Fibroblast of lung (primary cell): ENCODE measurements around the gene OSTC. TPM values are rescaled to one million over a fixed set of nuclear protein-coding genes. Genes with fewer than 3 reads are reported as not detected.

ENCODE experiments used
- DNase-seq, 2 donors: peaks; one replicate each; pipeline versions ENCODE4 v3.0.0 to v3.0.0-alpha.2; 2010; ENCODE audit warnings: low read depth in 2 of 2
- H2AFZ ChIP-seq: 2 replicates; pipeline ENCODE4 v1.5.1; 2012; ENCODE audit warnings: low read length, control low read depth, inconsistent platforms
- H3K27ac ChIP-seq: 2 replicates; pipeline ENCODE4 v1.5.1; 2011; ENCODE audit warnings: low read length, control low read depth; ENCODE audit not compliant: insufficient read depth
- H3K27me3 ChIP-seq: 2 replicates; pipeline ENCODE4 v1.5.1; 2011; ENCODE audit warnings: mild to moderate bottlenecking, low read length; ENCODE audit not compliant: control insufficient read depth, insufficient read depth
- H3K36me3 ChIP-seq: 2 replicates; pipeline ENCODE4 v1.5.1; 2011; ENCODE audit warnings: low read length; ENCODE audit not compliant: control insufficient read depth, insufficient read depth
- H3K4me1 ChIP-seq: 2 replicates; pipeline ENCODE4 v1.5.1; 2011; ENCODE audit warnings: low read length; ENCODE audit not compliant: control insufficient read depth, insufficient read depth; ENCODE audit errors: extremely low read depth
- H3K4me2 ChIP-seq: 2 replicates; pipeline ENCODE4 v1.5.1; 2011; ENCODE audit warnings: low read length, control low read depth; ENCODE audit not compliant: insufficient read depth; ENCODE audit errors: extremely low read depth
- H3K4me3 ChIP-seq, 4 experiments: fragments of 200-600 bp in 1 of 4; sonication (generic) in 1 of 4; replicated peaks in 1 of 4; 2 replicates each; pipeline ENCODE4 v1.5.1; 2011 to 2016; ENCODE audit warnings: low read length in 4 of 4, low read depth in 3 of 4, mild to moderate bottlenecking in 3 of 4, control low read depth in 2 of 4, inconsistent platforms in 1 of 4, mixed read lengths in 1 of 4; ENCODE audit not compliant: insufficient read depth in 1 of 4; ENCODE audit errors: control extremely low read depth in 1 of 4
- H3K79me2 ChIP-seq: 2 replicates; pipeline ENCODE4 v1.5.1; 2012; ENCODE audit warnings: mild to moderate bottlenecking, low read length, inconsistent platforms; ENCODE audit not compliant: control insufficient read depth, insufficient read depth
- H3K9ac ChIP-seq: 2 replicates; pipeline ENCODE4 v1.5.1; 2011; ENCODE audit warnings: mild to moderate bottlenecking, low read length, control low read depth; ENCODE audit not compliant: insufficient read depth
- H3K9me3 ChIP-seq: 2 replicates; pipeline ENCODE4 v1.5.1; 2012; ENCODE audit warnings: low read depth, low read length; ENCODE audit not compliant: control insufficient read depth, insufficient read depth
- H4K20me1 ChIP-seq: 2 replicates; pipeline ENCODE4 v1.5.1; 2011; ENCODE audit warnings: low read length; ENCODE audit not compliant: control insufficient read depth, insufficient read depth; ENCODE audit errors: extremely low read depth
- CTCF ChIP-seq, 2 donors: IDR thresholded peaks in 1 of 2; conservative IDR thresholded peaks in 1 of 2; 1 replicate in 1 of 2; 2 replicates in 1 of 2; pipeline ENCODE4 v1.5.1; 2011 to 2012; ENCODE audit warnings: low read length in 2 of 2, control low read depth in 1 of 2, inconsistent platforms in 1 of 2, low read depth in 1 of 2, mild to moderate bottlenecking in 1 of 2
- EZH2 ChIP-seq: IDR thresholded peaks from 2 replicates; pipeline ENCODE4 v1.5.1; 2012; ENCODE audit warnings: low read length, control low read depth, mild to moderate bottlenecking; ENCODE audit errors: missing control alignments
- polyA plus RNA-seq, 2 donors: library from polyadenylated mRNA; depleted of rRNA in 1 of 2; stranded (reverse) in 1 of 2; unstranded in 1 of 2; fragments of >200 nt; gene quantifications; 2 replicates each; pipeline ENCODE4 v1.2.1, GENCODE V29; 2011 to 2012; ENCODE audit warnings: missing spikeins in 1 of 2
- total RNA-seq: library from RNA; depleted of rRNA; stranded (reverse); fragments of >200 nt; gene quantifications from 2 replicates; pipeline ENCODE4 v1.2.1, GENCODE V29; 2014

Gene OSTC
- total and polyA plus RNA-seq, 2 donors (not counting 1 experiment from before 2014, with no cell fraction given), result 108 to 312 TPM

GRCh38 chr4:108602163-108602562 is 48.2 kb upstream of the OSTC start:
- Histone ChIP-seq H2AFZ (no peak overlapping the region), H4K20me1 (no peaks in the 10 kb centered on the region), H3K4me3 (no peak overlapping the region), H3K9ac (no peak overlapping the region), H3K4me2 (no peak overlapping the region), H3K27me3 (no peaks in the 10 kb centered on the region), H3K4me1 (no peaks in the 10 kb centered on the region), H3K79me2 (no peaks in the 10 kb centered on the region), H3K36me3 (no peaks in the 10 kb centered on the region), H3K27ac (no peak overlapping the region), H3K9me3 (no peaks in the 10 kb centered on the region)
- no peak for DNase-seq
- TF ChIP-seq EZH2, result no peak
- TF ChIP-seq CTCF (conservative IDR thresholded peaks at IDR 0.05 in 1 of 2, IDR thresholded peaks at IDR 0.05 in 1 of 2; ENCODE audit: low read depth in 1 of 2, low read length in 2 of 2), result no peak

GRCh38 chr4:108607079-108607815 is 43.2 kb upstream of the OSTC start:
- Histone ChIP-seq H4K20me1 (no peaks in the 10 kb centered on the region), H3K9ac (no peak overlapping the region), H3K79me2 (no peaks in the 10 kb centered on the region), H3K36me3 (no peaks in the 10 kb centered on the region), H3K27me3 (no peaks in the 10 kb centered on the region), H3K27ac (no peak overlapping the region), H3K4me2 (no peak overlapping the region), H2AFZ (no peak overlapping the region), H3K4me3 (no peak overlapping the region), H3K9me3 (no peaks in the 10 kb centered on the region), H3K4me1 (no peaks in the 10 kb centered on the region)
- TF ChIP-seq EZH2 (no peak), CTCF (conservative IDR thresholded peaks at IDR 0.05 in 1 of 2, IDR thresholded peaks at IDR 0.05 in 1 of 2; ENCODE audit: low read depth in 1 of 2, low read length in 2 of 2) (no peak)
- DNase-seq, result no peak

GRCh38 chr4:108611365-108611764 is 39.0 kb upstream of the OSTC start:
- DNase-seq, result peak in 1 of 2 donors; percentile 23
- H2AFZ ChIP-seq, result no peak overlapping the region

More at GRCh38 chr4:108611365-108611764, 39.0 kb upstream of the OSTC start:
- H3K4me3 ChIP-seq, result peak overlapping the region in 2 of 4 experiments; percentile 37 to 57
- no peak overlapping the region for H3K4me2 ChIP-seq
- no peaks in the 10 kb centered on the region for H3K79me2 ChIP-seq
- H3K36me3 ChIP-seq, result no peaks in the 10 kb centered on the region
- no peaks in the 10 kb centered on the region for H3K9me3 ChIP-seq
- H3K4me1 ChIP-seq, result no peaks in the 10 kb centered on the region
- TF ChIP-seq EZH2 (no peak), CTCF (conservative IDR thresholded peaks at IDR 0.05 in 1 of 2, IDR thresholded peaks at IDR 0.05 in 1 of 2; ENCODE audit: low read depth in 1 of 2, low read length in 2 of 2) (peak in 1 of 2 donors; percentile 33)
- H3K27me3 ChIP-seq, result no peaks in the 10 kb centered on the region
- H3K9ac ChIP-seq, result no peak overlapping the region
- H3K27ac ChIP-seq, result no peak overlapping the region
- no peaks in the 10 kb centered on the region for H4K20me1 ChIP-seq
